GM18873 (cell line): ENCODE data around the gene FGF6.
"Not testable (repeated sequence)": the region's sequence is repeated elsewhere in the genome, so short reads cannot be mapped to it uniquely, and the experiment has no call there.

Experiments used
- ATAC-seq: cut with Tn5 transposase; IDR thresholded peaks from one replicate; pipeline ENCODE4 v1.9.1; 2021; ENCODE audit warnings: mild to moderate bottlenecking, moderate library complexity, moderate number of reproducible peaks; ENCODE audit not compliant: unreplicated experiment, low FRiP score

Gene FGF6, protein sequence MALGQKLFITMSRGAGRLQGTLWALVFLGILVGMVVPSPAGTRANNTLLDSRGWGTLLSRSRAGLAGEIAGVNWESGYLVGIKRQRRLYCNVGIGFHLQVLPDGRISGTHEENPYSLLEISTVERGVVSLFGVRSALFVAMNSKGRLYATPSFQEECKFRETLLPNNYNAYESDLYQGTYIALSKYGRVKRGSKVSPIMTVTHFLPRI

DNA sequence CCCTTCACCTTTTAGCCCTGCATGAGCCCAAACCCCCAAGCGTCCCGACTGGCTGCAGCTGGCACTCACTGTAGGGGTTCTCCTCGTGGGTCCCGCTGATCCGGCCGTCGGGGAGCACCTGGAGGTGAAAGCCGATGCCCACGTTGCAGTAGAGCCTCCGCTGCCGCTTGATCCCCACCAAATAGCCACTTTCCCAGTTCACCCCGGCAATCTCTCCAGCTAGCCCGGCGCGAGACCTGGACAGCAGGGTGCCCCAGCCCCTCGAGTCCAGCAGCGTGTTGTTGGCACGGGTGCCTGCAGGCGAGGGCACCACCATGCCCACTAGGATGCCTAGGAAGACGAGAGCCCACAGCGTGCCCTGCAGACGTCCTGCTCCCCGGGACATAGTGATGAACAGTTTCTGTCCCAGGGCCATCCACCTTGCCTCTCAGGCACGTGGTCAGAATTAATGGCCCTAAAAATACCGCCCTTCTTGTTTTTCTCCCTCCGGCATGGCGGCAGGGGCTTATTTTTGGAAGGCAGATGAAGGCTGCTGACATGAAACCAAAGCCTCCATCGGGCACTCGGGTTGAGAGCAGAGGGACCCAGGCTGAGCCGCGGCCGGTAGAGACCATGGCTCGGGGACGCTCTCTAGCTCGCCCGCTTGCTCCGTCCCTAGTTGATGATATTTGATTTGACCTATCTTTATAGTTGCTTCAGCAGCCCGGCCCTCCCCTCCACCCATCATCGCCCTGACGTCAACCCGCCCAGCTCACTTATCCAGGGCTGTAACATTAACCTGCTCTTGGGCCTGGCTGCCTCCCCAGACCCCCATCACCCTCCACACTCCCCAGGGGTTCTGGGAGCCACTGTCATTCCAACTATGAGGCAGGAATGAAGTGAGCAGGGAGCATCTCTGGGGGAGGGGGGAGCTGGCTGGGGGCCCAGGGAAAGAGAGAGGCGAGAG is at the start of gene FGF6:
Gene FGF6, minus strand, starts transcription at position 660 of the 946 bp plus-strand sequence. Its CDS starts 245 bp downstream, at position 415.
- ATAC-seq, result no peak

DNA sequence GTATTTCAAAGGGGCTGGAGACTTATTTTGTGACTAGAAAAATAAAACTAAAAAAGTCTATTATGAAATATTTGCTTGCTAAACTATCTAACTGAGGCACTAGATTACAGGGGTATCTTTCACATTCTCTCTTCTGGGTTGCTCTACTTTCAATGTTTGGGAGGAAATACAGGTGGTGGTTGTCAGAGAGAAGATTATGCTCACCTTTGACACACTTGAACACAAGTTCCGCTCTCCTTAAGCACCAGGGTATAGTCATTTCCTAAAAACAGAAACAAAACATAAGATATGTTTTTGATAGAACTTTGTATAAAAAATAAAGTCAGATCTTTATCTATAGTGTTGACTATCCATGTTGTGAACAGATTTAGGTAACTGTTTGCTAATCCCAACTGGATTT is 45.4 kb upstream of the FGF6 start:
- no peak for ATAC-seq

DNA sequence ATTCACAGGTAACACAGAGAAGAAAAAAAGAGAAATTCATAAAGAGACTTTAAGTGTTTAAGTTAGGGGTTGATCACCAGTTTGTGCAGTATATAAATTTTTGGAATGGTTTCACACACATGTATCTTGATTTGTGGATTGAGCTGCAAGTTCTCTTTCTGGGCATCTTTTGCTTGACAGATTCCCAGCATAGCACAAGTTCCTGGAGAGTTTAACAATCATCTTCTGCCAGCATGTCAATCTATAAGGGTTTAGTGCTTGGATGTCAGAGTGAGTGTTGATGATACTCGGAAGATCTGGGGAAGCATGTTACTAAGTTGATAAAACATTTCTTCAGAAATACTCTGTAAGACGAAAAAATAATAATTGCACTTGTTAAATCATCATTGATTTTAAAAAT is 43.9 kb upstream of the FGF6 start:
- no peak for ATAC-seq

DNA sequence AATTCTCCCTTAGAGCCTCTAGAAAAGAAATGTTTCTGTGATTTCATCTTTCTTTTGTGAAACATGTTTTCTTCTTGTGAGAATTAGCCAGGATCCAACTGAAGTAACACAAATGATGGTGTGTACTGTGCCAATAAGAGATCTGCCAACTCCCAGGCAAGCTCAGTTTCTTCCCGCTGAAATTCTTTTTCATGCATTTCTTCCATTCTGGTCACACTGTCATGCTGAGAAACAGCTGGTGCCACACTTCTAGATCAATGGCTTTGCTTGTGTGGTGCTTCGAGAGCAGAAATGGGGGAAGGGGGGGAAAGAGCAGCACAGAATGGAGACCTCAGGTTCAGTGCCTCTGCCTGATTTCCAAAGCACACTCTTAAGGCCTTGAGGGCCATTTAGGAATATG is 41.4 kb upstream of the FGF6 start:
- no peak for ATAC-seq

DNA sequence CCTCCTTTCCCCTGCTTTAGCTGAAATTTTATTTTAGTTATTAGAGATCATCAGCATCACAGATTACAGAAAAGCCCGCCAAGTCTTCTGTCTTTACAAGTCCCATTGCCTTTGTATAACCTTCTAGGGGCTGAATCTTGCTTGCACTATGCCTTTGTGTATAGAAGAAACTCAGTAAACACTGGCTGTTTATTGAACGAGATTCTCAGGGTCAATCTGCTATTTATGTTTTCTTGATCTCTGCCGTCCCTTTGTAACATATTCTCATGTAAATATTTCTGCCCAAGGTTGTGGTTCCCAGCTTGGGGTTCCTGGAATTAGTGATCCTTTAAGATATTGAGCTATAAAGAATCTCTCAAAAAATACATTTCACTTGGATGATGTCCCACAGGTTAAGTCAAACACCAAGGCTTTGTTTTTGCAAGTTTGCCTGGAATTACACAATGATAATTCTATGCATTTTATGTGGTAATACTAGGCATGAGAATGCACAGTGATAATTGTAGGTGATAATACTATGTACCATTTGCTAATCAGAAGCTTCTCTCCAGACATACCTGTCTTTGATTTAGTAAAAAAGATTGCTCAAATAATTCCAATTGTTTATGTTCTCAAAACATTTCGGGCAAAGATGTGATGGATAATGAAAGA is 40.6 kb upstream of the FGF6 start:
- ATAC-seq, result no peak

DNA sequence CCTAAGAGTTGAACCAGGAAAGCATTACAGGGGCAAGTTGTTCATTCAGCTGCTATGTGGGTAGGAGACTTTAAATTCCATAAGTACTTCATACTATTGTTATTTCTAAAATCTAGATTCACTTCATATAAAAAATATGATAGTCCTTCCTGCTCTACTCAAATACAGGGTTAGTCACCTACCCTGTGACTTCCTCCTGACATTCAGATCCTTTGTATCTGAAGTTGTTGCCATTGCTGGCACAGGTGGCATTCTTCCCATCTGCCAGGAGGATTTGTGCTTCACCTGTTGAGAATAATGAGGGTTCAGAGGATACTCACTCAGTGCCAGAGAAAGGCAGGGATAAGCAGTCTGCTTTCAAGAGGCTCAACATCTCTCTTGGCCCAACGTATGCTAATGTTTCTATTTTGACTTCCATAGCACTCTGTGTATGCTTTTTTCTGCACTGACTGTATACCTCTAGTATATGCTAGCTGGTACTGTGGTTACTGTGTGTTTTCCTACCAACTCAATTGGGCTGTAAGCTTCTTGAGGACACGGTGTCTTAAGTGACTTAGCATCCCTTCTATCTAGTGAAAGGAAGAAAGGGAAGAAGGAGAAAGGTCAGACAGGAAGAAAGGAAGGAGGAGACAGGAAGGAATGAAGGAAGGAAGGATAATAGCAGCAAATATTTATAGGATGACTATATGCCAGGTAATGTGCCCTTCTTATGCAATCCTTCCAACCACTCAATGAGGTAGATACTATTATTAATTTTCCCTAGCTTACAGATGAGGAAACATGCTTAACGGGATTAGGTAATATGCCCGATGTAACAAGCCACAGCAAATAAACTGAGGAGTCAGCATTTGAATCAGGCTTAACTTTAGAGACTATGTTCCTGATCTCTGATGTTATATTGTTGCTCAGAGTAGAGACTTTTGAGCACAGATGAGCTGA is 38.5 kb upstream of the FGF6 start:
- ATAC-seq, result no peak

DNA sequence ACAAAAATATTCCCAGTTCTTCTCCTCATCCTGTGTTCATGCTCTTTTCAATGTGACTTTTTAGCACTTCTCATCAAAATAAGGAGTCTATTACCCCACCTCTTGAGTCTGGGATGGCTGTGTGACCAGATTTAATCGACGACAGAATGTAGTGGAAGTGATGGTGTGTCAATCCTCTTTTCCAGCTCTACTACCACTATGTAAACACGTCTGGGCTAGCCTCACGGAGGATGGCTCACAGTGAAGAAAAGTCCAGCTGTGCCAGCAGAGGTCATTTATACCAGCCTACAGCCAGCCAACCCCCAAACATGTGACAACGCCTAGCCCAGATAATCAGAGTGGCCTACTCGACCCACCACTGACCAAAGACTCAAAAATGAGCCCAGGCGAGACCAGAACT is 37.3 kb upstream of the FGF6 start:
- no peak for ATAC-seq

DNA sequence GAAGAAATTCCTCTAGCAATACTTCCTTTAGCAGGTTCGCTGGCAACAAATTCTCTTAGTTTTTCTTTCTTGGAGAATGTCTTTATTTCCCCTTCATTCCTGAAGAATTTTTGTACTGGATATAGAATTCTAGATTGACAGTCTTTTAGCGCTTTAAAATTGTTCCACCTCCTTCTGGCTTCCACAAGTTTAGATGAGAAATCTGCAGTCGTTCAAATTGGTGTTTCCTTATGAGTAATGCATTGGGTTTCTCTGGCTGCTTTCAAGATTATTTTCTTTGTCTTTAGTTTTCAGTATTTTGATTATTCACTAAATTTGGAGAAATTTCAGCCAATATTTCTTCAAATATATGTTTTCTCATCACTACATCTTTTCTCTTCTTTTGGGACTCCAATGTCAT is 33.3 kb upstream of the FGF6 start:
- no peak for ATAC-seq

DNA sequence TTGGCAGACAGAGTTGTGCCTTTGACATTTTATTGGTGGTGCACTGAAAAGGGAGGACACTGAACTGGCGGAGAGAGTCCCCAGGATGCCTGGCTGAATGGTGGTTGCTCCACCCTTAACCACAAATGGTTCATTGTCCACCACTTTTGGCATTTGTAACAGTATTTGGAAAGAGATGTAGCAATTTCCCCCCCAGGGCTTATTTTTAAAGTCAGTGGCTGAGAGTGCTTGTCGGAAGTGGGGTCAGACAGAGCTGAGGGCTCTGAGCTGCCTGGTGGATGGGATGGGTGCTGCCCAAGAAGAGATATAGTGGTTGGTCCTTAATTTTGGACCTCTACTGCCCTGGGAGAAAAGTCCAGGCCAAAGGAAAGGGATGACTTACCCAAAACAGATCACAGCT is 31.5 kb upstream of the FGF6 start:
- no peak for ATAC-seq

DNA sequence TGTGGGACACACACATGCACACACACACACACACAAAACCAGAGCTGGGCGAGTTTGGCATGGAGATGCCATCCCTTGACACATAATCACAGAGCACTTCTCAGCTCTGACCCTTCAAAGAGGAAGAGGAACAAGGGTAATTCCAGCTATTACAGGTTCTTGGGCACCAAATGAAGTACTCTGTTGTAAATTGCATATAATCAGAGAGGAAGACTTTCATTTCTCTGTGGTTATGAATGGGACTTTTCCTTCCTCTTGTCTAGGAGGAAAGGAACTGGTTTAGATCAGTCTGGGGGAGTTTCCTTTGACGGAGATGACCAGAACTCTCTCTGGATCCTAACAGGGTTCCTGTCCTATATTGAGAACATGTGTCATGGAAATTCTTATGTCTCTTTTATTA is 26.4 kb upstream of the FGF6 start:
- no peak for ATAC-seq

DNA sequence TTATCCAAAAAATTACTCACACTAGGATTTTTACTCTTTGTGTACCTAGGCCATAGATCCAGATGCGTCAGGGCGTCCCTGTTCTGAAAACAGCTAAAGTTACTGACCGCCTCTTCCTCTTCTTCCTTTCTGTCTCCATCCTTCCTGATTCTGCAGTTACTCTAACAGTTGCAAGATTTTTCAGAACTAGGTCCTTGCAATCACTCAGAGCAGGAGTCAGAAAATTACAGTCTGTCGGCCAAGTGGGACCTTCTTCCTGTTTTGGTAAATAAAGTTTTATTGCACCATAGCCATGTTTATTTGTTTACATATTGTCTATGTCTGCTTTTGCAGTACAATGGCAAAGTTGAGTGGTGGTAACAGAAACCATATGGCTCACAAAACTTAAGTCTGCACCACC is 25.6 kb upstream of the FGF6 start:
- ATAC-seq, result no peak

DNA sequence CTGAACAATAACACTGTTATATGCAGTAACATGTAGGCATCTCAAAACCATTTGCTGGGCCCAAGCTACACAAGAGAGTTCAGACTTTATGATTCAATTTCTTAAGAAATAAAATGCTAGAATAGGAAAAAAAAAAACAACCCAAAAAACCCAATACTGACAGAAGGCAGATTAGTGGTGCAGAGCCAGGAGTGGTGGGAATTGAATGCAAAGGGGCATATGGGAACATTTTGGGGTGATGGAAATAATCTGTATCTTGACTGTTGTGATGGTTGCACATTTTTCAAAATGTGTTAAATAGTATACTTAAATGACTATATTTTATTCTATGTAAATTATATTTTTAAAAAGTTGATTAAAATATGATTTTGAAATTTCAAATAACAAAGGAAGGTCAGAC is 23.4 kb upstream of the FGF6 start:
- no peak for ATAC-seq

DNA sequence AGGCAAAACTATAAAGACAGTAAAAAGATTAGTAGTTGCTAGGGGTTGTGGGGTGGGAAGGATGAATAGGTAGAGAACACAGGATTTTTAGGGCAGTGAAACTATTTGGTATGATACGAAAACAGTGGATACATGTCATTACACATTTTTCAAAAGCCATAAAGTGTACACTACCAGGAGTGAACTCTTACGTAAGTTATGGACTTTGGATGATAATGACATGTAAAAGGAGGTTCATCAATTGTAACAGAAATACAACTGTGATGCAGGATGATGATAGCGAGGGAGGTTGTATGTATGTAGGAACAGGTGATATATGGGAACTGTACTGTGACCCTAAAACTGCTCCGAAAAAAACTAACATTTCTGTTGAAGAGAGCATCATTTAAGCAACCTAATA is 15.1 kb upstream of the FGF6 start:
- no peak for ATAC-seq

DNA sequence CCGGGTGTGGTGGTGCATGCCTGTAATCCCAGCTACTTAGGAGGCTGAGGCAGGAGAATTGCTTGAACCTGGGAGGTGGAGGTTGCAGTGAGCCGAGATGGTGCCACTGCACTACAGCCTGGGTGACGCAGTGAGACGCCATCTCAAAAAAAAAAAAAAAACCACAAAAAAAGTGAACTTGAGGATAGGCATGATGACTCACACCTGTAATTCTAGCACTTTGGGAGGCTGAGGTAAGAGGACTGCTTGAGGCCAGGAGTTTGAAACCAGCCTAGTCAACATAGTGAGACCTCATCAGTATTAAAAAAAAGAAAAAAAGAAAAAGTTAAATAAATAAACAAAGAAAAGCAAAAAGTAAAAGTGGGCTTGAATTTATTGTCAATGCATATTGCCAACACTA is 10.2 kb upstream of the FGF6 start:
- not testable (repeated sequence) for ATAC-seq

DNA sequence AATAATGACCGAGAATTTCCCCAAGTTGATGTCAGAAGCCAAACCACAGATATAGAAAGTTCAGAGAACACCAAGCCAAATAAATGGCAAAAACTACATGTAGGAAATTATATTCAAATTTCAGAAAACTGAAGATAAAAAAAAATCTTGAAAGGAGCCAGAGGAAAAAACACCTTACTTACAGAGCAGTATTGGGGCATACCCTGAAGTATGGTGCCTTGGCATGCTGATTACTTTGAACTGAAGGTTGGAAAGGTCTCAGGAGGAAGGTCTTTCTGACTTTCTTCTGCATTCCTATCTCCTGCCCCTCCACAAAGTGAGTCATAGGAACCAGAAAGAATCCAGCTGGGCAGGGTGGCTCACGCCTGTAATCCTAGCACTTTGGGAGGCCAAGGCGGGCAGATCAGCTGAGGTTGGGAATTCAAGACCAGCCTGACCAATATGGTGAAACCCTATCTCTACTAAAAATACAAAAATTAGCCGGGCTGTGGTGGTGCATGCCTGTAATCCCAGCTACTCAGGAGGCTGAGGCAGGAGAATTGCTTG is 8.8 kb upstream of the FGF6 start:
- ATAC-seq, result no peak

DNA sequence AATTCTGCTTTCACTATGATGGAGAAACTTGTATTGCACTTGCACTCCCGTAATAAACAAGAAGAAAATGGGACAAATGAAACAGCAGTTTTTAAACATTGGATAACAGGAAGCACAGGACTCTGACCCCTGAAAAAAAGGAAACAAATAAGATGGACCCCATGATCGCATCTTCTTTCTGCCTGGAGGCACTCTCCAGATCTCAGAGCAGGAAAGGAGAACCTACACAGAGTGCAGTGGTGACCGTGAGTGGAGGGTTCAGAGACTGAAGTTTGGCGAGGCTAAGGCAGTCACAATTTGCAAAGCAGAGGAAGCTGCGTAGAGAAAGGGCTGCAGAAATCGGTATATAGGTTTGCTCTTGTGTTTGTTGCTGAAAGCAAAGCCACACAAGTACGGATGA is 6.1 kb upstream of the FGF6 start:
- ATAC-seq, result no peak

DNA sequence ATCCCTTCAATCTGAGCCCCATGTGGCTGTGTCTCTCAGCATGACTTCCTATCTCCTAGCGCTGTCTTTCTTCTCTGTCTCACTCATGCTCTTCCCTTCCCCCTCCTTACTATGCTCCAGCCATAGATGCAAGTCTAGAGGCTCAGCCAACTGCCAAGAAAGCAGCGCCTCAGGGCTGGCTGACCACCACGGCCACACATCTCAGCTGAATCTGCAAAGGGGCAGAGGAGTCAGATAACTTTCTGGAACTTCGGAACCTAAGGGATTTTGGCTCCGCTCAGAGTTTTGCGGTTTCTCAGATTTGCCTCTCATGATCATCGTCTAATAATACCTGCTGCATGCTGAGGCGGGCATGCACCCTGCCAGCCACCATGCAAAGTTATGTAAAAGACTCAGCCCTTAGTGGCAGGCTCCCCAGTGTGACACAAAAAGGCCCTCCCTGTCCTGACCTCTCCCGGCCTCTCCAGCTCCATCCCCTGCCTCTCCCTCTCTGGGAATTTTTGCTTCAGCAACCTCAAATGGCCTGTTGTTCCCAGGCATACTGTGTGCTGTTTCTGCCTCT is 5.0 kb upstream of the FGF6 start:
- no peak for ATAC-seq

DNA sequence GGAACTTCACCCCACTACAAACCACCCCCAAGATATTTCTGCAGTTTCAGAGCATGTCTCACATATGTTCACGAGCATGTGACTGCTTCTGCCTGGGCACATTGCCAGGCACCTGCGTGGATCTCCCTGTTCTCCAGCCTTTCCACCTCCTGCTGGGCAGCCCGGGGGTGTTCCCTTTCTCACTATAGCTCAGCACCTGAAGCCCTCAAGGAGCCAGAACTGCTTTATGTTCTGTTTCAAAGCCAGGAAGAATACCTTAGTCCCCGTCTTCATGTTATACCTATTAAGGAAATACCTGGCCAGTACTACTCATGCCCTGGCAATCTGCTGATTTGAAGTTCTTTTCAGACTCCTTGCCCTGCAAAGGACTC is 4.2 kb upstream of the FGF6 start:
- no peak for ATAC-seq

DNA sequence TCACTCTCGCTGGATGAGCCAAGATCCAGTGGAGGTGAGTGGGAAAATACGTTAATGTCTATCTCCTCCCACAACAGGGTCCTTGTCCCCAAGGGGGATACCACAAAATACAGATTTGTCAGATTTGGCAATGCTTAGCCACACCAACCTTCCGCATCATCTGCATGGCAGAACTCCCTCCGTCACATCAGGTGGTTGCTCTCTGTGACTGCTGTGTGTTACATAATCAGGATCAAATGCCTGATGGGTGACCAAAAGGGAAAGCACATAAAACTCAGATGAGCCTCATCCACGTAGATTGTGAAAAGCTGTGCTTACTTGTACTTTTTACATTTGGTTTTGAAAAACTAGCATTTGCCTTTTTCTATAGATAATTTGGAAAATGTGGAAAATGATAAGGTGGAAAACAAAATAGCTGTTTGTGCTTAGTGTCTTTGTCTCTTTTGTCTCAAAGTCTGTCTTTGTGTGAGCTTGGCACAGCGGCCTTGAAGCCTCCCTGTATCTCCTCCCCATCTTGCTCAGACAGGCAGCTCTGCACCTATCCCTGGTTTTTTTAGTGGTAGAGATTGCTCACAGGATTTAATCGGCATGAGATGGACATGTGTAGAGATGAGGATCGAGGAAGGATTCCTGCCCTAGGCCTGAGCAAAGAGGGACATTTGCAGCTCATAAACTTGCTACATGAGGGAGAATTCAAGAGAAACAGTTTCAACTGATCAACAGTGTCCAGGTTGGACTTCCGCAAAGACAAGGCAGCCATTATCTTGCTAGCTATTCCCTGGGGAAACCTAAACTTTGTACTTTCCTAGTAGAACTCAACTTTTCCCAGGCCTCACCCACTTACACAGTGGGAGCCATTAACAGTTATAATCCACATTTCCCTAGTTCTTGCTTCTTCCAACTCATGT is 3.6 kb upstream of the FGF6 start:
- no peak for ATAC-seq
